Mammary epithelial cell (primary cell): Measurements from ENCODE around the gene MRPL12.

Source experiments
- EZH2 ChIP-seq: IDR thresholded peaks from 2 replicates; pipeline ENCODE4 v1.6.1; 2012; ENCODE audit warnings: low read length, inconsistent platforms, borderline replicate concordance
- TF ChIP-seq, protein P1 (sequence below), 2 donors: IDR thresholded peaks in 1 of 2; conservative IDR thresholded peaks in 1 of 2; 2 replicates each; pipeline ENCODE4 v1.5.1; 2011 to 2012; ENCODE audit warnings: inconsistent platforms in 2 of 2, low read length in 2 of 2, mild to moderate bottlenecking in 2 of 2, control low read depth in 1 of 2, low read depth in 1 of 2; ENCODE audit not compliant: insufficient read depth in 1 of 2; ENCODE audit errors: extremely low read depth in 1 of 2

DNA sequence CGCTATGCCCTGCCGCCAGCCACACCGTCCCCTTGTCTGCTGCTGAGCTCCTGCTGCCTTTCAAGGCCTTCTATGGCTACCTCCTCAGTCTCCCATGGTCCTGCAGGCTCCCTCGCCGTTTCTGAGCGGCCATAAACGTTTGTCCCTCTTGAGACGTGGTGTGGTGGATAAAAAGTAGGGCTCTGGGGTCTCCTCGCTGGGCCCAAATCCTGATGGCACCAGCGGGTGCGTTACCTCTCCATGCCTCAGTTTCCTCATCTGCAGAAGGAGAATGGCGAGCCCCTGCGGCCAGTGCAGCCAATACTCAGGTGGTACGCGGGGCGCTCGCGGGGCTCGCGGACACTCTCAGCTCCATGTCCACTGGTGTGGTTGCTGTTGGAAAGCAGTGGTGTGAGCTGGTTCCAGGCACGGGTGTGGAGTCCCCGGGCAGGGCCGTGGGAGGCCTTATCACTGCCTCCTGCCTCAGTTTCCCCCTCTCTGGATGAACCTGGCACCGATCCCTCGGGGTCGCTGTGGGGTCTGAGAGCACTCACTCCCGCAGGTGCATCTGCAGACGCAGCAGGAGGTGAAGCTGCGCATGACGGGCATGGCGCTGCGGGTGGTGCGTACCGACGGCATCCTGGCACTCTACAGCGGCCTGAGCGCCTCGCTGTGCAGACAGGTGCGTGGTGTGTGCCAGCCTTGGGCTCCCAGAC lies 11.4 kb downstream of the MRPL12 start:
- TF ChIP-seq, protein P1, sequence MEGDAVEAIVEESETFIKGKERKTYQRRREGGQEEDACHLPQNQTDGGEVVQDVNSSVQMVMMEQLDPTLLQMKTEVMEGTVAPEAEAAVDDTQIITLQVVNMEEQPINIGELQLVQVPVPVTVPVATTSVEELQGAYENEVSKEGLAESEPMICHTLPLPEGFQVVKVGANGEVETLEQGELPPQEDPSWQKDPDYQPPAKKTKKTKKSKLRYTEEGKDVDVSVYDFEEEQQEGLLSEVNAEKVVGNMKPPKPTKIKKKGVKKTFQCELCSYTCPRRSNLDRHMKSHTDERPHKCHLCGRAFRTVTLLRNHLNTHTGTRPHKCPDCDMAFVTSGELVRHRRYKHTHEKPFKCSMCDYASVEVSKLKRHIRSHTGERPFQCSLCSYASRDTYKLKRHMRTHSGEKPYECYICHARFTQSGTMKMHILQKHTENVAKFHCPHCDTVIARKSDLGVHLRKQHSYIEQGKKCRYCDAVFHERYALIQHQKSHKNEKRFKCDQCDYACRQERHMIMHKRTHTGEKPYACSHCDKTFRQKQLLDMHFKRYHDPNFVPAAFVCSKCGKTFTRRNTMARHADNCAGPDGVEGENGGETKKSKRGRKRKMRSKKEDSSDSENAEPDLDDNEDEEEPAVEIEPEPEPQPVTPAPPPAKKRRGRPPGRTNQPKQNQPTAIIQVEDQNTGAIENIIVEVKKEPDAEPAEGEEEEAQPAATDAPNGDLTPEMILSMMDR (conservative IDR thresholded peaks at IDR 0.05 in 1 of 2, IDR thresholded peaks at IDR 0.05 in 1 of 2; ENCODE audit: extremely low read depth in 1 of 2, insufficient read depth in 1 of 2, low read depth in 1 of 2, low read length in 2 of 2): no peak
- no peak for TF ChIP-seq EZH2
